ENCODE measurements around the gene ST8SIA4.

DNA sequence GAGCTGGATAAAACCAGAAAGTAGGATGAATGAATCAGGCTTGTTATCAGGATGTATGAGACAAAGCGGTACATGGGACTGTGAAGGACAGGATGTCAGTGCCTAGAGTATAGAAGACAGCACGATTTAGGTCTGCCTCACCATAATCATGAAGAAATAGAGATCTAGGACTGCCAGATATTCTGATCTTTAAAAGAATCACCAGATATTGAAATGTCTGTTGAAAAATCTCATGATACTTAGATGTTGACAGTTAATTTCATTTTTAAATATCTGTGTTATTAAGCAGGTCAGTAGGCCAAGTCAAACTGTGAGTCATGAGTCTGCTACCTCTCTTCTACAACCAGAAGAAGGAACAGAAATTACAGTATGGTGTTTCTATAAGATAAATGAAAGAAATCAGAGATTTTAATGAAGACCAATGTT lies 65.0 kb downstream of the ST8SIA4 start:
- no peak for TF ChIP-seq EZH2 (IDR thresholded peaks at IDR 0.05; ENCODE audit: insufficient read depth, low read length)
- TF ChIP-seq, protein P1, sequence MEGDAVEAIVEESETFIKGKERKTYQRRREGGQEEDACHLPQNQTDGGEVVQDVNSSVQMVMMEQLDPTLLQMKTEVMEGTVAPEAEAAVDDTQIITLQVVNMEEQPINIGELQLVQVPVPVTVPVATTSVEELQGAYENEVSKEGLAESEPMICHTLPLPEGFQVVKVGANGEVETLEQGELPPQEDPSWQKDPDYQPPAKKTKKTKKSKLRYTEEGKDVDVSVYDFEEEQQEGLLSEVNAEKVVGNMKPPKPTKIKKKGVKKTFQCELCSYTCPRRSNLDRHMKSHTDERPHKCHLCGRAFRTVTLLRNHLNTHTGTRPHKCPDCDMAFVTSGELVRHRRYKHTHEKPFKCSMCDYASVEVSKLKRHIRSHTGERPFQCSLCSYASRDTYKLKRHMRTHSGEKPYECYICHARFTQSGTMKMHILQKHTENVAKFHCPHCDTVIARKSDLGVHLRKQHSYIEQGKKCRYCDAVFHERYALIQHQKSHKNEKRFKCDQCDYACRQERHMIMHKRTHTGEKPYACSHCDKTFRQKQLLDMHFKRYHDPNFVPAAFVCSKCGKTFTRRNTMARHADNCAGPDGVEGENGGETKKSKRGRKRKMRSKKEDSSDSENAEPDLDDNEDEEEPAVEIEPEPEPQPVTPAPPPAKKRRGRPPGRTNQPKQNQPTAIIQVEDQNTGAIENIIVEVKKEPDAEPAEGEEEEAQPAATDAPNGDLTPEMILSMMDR (IDR thresholded peaks at IDR 0.05; ENCODE audit: insufficient read depth, low read depth, low read length): no peak
